IPS DF 4.7 (cell line): ENCODE data around the gene TBC1D22A.

Experiments
- DNase-seq: peaks from one replicate; pipeline ENCODE4 v3.0.0-alpha.2; 2013; ENCODE audit warnings: low spot score; ENCODE audit errors: extremely low read depth

The TBC1D22A gene

DNA sequence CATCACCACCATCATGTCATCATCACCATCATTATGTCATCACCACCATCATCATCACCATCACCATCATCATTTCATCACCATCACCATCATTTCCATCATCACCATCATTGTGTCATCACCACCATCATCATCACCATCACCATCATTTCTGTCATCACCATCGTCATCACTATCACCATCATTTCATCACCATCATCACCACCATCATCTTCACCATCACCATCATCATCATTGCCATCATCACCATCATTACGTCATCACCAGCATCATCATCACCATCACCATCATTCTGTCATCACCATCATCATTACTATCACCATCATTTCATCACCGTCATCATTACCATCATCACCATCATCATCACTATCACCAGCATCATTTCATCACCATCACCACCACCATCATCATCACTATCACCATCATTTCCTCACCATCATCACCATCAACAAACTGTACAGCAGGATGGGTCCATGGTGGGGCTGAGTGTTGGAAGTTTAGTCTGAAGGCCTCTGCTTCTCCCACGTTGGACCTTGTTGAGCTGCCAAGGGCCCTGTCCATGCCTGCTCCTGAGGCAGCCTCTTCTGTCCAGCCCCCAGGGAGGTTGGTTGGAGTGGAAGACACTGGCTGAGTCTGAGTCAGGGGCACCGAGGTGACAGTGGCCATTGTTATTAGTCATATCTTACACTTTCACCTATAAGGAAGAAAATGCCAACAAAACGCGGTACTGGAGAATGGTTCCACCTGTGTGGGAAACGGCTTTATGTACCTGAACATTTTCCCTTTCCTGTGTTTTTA lies 247.1 kb downstream of the TBC1D22A start:
- DNase-seq: no peak

DNA sequence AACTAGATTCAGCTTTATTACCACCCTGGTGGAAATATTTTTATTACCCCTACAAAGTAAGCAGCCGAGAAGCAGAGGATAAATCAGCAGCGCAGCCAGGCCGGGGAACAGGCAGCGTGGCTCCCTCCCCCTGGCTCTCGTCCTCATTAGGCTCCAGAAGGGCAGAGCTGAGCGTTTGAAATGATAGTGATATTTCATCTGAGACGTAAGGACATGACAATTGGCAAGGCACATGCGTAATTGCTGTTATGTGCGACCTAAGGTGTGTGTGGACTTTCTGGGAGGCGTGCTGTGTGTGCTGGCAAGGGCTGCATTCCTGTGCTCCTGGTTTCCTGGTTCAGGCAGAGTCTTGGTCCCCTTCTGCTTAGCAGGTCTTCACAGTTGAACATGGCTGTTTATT lies 247.8 kb downstream of the TBC1D22A start:
- DNase-seq: no peak

DNA sequence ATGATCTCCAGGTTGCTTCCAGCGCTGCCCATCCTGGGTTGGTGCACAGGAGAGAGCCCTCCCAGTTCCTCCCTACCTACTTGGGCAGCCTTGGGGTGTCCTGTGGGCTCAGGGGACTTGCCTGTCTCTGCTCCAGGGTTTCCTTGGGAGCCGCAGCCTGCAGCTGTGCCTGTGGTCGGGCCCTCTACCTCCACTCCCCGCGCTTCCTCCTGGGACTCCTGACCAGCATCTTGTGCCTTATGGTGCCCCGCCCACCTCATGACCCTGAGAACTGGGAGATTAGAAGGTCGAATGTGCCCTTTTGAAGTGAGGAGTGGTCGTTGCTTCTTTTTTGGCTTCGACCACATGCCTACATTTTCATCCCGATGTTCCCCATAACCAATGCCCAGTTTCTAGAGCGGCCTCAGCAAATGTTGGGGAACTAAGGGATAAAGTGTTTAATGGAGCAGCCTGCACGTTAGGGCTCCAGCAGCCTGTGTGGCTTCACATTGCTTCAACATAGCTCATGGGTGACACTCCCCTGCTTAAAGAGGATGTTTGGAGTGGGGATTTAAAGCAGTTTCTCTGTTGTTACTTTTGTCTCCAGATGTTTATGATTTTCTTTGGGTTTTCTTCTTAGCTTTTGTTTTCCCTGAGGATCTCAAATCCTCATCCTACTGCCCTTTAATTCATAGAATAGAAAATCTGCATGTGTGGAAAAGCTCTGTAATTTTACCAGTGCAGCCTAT lies 248.8 kb downstream of the TBC1D22A start:
- DNase-seq: no peak

DNA sequence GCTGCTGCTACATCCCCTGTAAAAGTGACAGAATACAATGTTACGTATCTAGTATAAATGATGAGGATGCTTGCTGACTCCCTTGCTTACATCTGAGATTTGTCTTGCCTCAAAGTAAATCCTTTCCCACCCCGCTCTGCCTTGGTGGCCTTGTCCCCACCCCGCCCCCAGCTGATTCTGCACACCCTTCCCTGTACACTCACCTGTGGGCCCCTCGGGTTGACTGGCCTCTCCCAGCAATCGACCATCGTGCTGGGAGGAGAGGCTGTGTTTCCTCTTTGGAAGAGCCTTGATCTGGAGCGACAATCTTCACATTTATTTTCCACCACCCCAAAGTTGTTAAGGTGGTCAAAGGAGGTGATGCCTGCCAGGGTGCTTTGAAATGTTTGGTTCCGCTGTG lies 249.4 kb downstream of the TBC1D22A start:
- no peak for DNase-seq

- no peak for DNase-seq
These were observed 250.3 kb downstream of the TBC1D22A start for GRCh38 chr22:47012589-47013370.

- no peak for DNase-seq
These were observed 251.6 kb downstream of the TBC1D22A start for GRCh38 chr22:47013861-47014635.

- no peak for DNase-seq
These were observed 252.3 kb downstream of the TBC1D22A start for GRCh38 chr22:47014636-47015345.

DNA sequence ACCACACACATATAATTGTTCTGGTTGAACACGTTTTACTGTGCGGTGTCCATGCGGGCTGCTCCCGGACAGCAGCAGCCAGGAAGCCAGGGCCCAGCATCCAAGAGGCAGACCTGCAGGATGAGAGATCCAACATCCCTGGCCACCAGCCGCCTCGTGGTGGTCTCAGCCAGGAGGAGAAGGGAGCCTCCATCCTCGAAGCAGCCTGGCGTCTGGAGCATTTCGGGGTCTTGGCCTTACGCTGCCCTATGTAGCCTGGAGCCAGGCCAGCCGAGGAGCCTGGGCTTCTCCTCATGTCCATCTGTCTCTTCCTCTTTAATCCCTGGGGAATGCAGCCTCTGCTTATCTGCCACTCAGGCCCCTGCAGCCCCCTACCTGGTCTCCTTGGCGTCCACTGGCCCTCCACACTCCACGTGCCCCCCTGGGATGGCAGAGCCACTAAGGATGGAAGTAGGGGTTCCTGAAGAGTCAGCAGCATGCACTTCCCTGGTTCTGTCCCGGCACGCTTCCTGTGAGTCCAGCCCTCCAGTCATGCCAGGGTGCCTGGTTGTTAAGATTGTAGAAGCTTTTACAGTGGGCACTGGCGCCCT lies 253.2 kb downstream of the TBC1D22A start:
- DNase-seq: no peak

- no peak for DNase-seq
These were observed 254.2 kb downstream of the TBC1D22A start for GRCh38 chr22:47016631-47017030.

DNA sequence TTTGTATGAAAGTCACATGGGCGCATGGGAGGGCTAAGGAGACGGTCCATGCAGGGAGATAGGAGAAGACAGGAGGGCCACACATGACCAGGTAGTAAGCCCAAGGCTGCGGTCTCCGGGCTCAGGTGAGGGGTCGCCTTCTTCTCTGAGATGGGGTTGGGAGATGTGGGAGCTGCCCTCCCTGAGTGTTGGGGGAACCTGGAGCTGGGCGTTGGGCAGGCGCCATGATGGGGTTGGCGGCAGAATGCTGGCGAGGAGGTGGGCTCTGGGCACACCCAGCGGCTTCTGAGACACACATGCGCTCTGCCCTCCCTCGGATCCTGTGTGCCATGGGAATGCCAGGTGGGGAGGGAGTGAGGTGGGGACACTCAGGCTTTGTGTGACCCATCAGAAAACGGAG lies 254.8 kb downstream of the TBC1D22A start:
- DNase-seq: no peak

DNA sequence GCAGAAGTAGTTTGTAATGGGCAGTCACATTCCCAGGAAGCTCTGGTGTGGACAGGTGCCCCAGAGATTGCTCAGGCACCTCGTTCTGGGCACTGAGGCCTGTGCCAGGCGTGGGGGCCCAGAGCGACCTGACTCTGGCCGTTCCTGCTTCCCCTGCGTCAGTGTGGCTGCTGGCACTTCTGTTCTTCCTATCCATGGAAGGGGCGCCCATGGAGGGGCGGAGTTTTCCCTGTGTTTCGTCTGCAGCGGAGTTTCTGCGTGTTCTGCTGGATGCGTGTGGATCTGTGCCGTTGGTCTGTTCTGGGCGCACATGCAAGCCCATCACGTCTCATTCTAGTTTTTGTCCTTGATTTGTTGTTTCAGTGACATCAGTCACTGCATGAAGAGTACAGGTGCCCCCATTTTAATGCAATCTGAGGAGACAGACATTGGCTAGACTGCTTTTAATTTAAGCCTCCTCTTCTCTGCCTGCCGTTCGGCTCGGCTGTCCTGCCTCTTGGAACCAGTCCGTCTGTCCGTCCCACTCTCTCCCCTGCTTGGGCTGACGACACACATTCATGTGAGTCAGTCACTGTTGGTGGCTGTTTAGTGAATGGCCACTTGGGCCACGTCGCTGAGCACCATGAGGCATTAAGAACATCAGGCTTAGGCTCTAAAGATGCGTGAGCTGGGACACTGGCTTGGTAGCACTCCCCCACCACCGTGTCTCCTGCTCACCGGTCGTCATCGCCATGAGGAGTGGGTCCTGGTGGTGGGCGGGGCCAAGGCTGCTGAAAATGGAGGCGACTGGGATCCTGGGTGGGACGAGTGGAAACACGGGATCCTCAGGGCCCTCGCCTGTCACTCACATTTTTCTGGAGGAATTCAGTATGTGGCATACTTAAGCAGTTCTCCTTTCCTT lies 255.8 kb downstream of the TBC1D22A start:
- DNase-seq: no peak

GRCh38 chr22:47019012-47019790 lies 256.8 kb downstream of the TBC1D22A start:
- no peak for DNase-seq

DNA sequence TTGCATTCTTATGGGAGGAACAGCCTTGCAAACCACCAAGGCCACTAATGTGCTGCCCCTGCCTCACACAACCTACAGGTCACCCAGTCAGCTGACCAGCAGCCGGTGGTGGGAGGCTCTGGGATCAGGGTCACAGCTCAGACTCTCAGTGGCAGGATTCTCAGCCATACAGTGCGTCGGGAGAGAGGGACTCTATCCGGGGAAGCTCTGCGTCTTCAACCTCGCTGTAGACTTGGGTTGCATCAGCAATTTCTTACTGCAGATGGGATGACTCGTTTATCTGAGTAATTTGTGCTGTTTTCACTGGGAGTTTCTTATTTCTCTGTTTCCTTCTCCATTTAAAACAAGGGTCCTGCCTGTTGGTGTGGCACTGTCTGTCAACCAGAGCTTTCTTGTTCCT lies 257.7 kb downstream of the TBC1D22A start:
- DNase-seq: no peak

- DNase-seq: no peak
These were observed 259.1 kb downstream of the TBC1D22A start for GRCh38 chr22:47021371-47022074.

- DNase-seq: no peak
These were observed 259.6 kb downstream of the TBC1D22A start for GRCh38 chr22:47022075-47022473.

GRCh38 chr22:47022475-47022874 lies 260.0 kb downstream of the TBC1D22A start:
- no peak for DNase-seq

DNA sequence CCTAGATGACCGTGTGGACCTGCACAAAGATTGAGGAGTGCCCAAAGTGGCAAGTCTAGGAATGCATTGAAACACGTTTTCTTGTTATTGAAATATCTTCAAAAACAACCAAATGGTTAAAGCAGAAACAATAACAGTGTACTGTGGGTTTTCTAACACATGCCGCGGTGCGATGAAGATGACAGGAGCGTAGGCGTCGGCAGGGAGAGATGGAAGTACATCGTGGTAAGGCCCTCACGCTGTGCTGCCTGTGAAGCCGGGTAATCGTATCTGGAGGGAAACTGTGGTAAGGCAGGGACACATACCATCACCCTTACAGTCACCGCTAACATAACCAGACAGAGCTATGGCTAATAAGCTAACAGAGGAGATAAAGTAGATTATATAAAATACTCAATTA lies 261.4 kb downstream of the TBC1D22A start:
- no peak for DNase-seq

GRCh38 chr22:47027766-47028165 lies 265.3 kb downstream of the TBC1D22A start:
- no peak for DNase-seq
